Uterus (tissue), 2 donors: ENCODE measurements around the gene CACNG5.

ENCODE experiments used
- POLR2A ChIP-seq, 2 donors: fragments of 450-650 bp; IDR thresholded peaks; one replicate each; pipeline ENCODE4 v1.6.1; 2016; ENCODE audit warnings: antibody characterized with exemption in 2 of 2, mild to moderate bottlenecking in 1 of 2, moderate library complexity in 1 of 2
- TF ChIP-seq, protein P1 (sequence below), 4 experiments: fragments of 200-600 bp in 2 of 4; fragments of 450-650 bp in 2 of 4; sonication (generic) in 2 of 4; IDR thresholded peaks; one replicate each; pipeline ENCODE4 v1.5.1; 2016 to 2019; ENCODE audit warnings: antibody characterized with exemption in 4 of 4, mild to moderate bottlenecking in 2 of 4, moderate library complexity in 1 of 4

DNA sequence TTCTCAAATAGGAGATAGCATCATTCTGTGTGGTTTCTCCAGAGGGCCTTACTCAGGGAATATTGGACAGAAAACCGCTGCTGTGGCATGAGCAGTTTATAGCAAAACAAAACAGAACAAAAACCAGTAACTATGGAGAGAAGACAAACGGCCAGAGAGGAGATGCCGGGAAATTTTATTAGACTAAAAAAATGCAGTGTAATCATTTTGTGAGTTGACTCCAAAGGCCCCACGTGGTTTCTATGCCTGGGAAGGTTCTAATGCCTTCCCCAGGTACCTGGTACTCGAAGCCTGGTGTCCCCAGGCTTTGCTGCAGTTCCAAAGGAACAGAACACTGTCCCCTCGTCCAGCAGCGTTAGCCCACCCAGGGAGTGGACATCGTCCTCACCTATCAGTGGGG, 12.9 kb upstream of the CACNG5 start:
- TF ChIP-seq, protein P1, sequence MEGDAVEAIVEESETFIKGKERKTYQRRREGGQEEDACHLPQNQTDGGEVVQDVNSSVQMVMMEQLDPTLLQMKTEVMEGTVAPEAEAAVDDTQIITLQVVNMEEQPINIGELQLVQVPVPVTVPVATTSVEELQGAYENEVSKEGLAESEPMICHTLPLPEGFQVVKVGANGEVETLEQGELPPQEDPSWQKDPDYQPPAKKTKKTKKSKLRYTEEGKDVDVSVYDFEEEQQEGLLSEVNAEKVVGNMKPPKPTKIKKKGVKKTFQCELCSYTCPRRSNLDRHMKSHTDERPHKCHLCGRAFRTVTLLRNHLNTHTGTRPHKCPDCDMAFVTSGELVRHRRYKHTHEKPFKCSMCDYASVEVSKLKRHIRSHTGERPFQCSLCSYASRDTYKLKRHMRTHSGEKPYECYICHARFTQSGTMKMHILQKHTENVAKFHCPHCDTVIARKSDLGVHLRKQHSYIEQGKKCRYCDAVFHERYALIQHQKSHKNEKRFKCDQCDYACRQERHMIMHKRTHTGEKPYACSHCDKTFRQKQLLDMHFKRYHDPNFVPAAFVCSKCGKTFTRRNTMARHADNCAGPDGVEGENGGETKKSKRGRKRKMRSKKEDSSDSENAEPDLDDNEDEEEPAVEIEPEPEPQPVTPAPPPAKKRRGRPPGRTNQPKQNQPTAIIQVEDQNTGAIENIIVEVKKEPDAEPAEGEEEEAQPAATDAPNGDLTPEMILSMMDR (IDR thresholded peaks at IDR 0.05): no peak
- no peak for TF ChIP-seq POLR2A (IDR thresholded peaks at IDR 0.05)
